HG03439 (cell line): Measurements from ENCODE around the gene DIAPH3.
A peak's percentile ranks its signal among the peaks of the same experiment; 100 is the strongest.
"Not testable (repeated sequence)": the region's sequence is repeated elsewhere in the genome, so short reads cannot be mapped to it uniquely, and the experiment has no call there.

ENCODE experiments used
- ATAC-seq: cut with Tn5 transposase; IDR thresholded peaks from one replicate; pipeline ENCODE4 v1.9.1; 2021; ENCODE audit warnings: mild to moderate bottlenecking, moderate library complexity; ENCODE audit not compliant: unreplicated experiment

Gene DIAPH3

GRCh38 chr13:60163478-60164233, at the start of gene DIAPH3:
TSS of gene DIAPH3 (minus strand) at chr13:60163928. CDS start at chr13:60163766, 162 bp downstream.
- ATAC-seq, result peak; percentile 100

GRCh38 chr13:60213236-60213744, 49.6 kb upstream of the DIAPH3 start:
- ATAC-seq, result no peak

GRCh38 chr13:60211548-60211947, 47.8 kb upstream of the DIAPH3 start:
- no peak for ATAC-seq

- no peak for ATAC-seq
Measured at GRCh38 chr13:60210510-60211330, 47.0 kb upstream of the DIAPH3 start.

- not testable (repeated sequence) for ATAC-seq
Measured at GRCh38 chr13:60205499-60205898, 41.8 kb upstream of the DIAPH3 start.

GRCh38 chr13:60201286-60201685, 37.6 kb upstream of the DIAPH3 start:
- ATAC-seq, result no peak

GRCh38 chr13:60195893-60196292, 32.2 kb upstream of the DIAPH3 start:
- not testable (repeated sequence) for ATAC-seq

- no peak for ATAC-seq
Measured at GRCh38 chr13:60182907-60183306, 19.2 kb upstream of the DIAPH3 start.

GRCh38 chr13:60178327-60178726, 14.6 kb upstream of the DIAPH3 start:
- ATAC-seq, result no peak

GRCh38 chr13:60175571-60175970, 11.8 kb upstream of the DIAPH3 start:
- ATAC-seq, result no peak

GRCh38 chr13:60174113-60174512, 10.4 kb upstream of the DIAPH3 start:
- ATAC-seq, result no peak

GRCh38 chr13:60172111-60172510, 8.4 kb upstream of the DIAPH3 start:
- no peak for ATAC-seq

GRCh38 chr13:60170414-60170813, 6.7 kb upstream of the DIAPH3 start:
- ATAC-seq, result no peak

GRCh38 chr13:60169239-60170031, 5.7 kb upstream of the DIAPH3 start:
- ATAC-seq, result no peak

GRCh38 chr13:60167121-60167520, 3.4 kb upstream of the DIAPH3 start:
- no peak for ATAC-seq

GRCh38 chr13:60165391-60166099, 1.8 kb upstream of the DIAPH3 start:
- ATAC-seq, result no peak

GRCh38 chr13:60164234-60164889, 634 bp upstream of the DIAPH3 start:
- ATAC-seq, result peak; percentile 26

- ATAC-seq, result no peak
Measured at GRCh38 chr13:60162096-60162495, 1.6 kb downstream of the DIAPH3 start.

GRCh38 chr13:60158321-60158801, 5.4 kb downstream of the DIAPH3 start:
- no peak for ATAC-seq

GRCh38 chr13:60155978-60156377, 7.8 kb downstream of the DIAPH3 start:
- no peak for ATAC-seq
